SIG-M5 treated with dmso at 0.1 percent for 504 hours (cell line): ENCODE results near the gene RHBDL3.
"Not testable (repeated sequence)": the region's sequence is repeated elsewhere in the genome, so short reads cannot be mapped to it uniquely, and the experiment has no call there.

Experiments
- DNase-seq: peaks from one replicate; lab custom pipeline; 2025; ENCODE audit not compliant: unreplicated experiment; lab: John Stamatoyannopoulos, UW

The RHBDL3 gene

GRCh38 chr17:32289471-32290070 is 23.9 kb downstream of the RHBDL3 start:
- DNase-seq, result no peak

DNA sequence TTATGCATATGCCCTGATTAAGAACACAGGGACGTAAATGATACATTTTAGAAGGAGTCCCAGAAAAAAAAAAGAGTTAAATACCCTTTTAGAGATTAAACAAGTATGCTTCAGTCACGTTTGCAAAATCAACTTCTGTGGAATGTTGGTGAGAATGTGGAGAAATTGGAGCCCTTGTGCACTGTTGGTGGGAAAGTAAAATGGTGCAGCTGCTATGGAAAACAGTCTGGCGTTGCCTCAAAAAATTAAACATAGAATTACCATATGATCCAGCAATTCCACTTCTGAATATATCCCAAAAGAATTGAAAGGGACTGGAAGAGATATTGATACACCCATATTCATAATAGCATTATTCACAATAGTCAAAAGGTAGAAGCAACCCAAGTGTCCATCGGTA is 26.5 kb downstream of the RHBDL3 start:
- no peak for DNase-seq

DNA sequence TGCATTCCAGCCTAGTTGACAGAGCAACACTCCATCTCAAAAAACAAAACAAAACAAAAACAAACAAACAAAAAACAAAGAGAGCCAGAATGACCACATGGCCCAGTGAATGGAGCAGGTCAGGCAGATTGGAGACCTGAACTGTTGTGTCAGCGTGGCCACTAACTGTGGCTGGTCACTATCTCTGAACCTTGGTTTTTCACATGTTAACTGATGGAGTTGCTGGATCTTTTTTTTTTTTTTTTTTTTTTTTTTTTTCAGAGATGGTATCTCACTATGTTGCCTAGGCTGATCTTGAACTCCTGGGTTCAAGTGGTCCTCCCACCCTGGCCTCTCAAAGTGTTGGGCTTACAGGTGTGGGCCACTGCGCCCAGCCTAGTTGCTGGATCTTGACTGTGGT is 31.8 kb downstream of the RHBDL3 start:
- no peak for DNase-seq

- DNase-seq, result no peak
Observed at GRCh38 chr17:32297860-32298259, 32.2 kb downstream of the RHBDL3 start.

DNA sequence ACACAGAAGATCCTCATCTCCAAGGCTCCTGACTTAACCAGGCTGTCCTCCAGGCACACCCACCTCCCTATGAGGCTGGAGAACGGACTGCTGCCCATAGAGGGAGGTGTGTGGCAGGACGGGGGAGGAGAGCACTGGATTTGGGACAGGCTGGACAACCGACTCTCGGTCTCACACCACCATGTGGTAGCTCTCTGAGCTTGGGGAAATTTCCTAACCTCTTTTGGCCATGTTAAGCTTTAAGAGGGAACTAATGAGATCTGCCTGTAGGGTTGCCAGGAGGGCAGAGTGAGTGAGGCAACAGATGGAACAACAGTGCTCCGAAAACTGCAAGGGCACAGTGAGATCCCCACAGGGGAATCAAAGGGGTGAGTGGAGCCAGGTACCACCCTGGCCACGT is 32.7 kb downstream of the RHBDL3 start:
- DNase-seq, result peak; percentile 6

DNA sequence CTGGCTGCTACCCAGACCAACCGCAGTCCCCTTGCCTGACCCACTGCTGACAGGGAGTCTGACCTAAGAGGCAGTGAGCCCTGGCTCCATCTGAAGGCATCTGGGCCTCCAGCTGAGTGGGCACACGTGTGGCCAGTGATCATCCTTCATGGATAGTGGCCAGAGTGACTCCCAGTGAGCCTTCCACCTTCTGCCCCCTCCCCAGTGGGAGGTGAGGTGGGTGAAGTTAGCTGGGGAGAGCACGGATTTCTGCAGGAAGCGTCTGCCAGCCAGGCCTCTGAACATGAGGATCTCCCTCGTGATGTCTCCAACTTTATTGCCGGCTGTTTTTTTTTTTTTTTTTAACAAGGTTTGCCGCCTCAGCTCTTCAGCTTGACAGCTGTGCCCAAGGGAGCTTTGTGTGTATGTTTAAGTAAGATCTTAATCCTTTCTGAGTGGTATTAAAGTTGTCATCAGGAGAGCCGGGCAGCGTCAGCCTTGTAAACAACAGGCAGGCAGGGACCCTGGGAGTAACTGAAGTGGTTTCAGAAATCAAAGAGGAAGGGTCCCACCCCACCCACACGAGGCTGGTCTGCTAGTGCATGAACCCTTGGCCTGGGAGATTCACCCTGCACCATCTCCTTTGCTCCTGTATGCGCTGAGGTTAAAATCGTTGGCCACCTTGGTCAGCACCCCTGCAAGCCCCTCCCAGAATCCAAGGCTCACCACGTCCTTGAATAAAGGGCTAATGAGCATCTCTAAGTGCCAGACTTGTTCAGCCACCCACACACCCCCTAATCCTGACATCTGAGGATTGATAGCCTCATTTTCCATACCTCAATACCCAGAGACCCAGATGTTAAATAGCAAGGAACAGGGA is 33.3 kb downstream of the RHBDL3 start:
- no peak for DNase-seq

- no peak for DNase-seq
Observed at GRCh38 chr17:32299580-32300164, 34.0 kb downstream of the RHBDL3 start.

GRCh38 chr17:32302037-32302436 is 36.4 kb downstream of the RHBDL3 start:
- no peak for DNase-seq

GRCh38 chr17:32302860-32303649 is 37.4 kb downstream of the RHBDL3 start:
- DNase-seq, result no peak

DNA sequence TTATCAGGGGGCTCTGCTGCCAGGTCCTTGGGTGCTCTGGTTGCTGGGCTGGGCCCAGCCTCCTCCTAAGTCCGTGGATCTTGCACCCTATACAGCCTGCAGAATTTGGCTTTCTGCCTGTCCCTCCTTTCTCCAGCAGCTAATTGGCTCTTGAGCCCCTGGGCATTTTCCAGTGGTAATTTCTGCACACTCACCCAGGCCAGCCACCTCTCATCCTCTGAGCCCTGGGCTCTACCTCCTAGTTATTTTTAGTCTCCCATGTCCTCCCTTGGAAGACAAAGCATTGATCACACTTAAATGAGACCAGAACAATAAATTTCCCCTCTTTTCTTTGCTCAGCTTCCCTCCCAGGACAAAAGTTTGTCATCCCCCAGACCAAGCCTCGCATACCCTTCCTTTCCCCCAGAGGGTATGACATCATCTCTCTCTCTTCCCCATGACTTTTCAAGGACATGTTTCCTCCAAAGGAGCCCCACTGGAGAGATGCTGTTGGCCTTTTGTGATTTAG is 38.2 kb downstream of the RHBDL3 start:
- no peak for DNase-seq

DNA sequence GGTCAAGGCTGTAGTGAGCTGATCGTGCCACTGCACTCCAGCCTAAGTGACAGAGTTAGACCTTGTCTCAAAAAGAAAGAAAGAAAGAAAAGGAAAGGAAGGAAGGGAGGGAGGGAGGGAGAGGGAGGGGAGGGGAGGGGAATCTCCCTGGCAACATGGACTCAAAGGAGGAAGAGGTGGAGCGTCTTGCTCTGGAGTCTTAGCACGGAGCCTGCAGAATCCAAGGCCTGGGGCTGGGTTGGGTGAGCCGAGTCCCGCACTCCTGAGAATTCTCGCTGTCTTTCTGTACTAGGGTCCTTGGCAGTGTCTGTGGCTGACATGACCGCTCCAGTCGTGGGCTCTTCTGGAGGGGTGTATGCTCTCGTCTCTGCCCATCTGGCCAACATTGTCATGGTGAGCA is 39.4 kb downstream of the RHBDL3 start:
- no peak for DNase-seq

GRCh38 chr17:32307658-32308057 is 42.0 kb downstream of the RHBDL3 start:
- no peak for DNase-seq

- DNase-seq, result no peak
Observed at GRCh38 chr17:32311028-32311536, 45.5 kb downstream of the RHBDL3 start.

DNA sequence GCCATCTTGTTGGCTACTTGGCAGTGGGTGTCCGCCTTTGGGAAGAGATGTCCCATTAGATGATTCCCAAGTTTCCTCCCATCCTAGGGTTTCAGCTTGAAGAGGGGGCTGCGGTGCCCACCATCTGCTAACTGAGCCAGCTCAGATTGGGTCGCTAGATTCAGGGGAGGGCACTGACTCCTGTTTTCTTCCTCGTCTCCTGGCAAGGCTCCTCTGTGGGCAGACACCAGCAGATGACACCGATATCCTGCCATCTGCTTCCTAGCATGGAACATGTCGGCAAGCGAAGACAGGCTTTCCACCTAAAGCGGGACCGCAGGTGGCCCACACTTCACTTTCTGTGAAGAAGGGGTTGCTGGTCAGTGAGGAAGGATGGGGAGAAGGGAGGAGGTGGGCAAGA is 49.0 kb downstream of the RHBDL3 start:
- no peak for DNase-seq

- no peak for DNase-seq
Observed at GRCh38 chr17:32315171-32315570, 49.5 kb downstream of the RHBDL3 start.

- DNase-seq, result not testable (repeated sequence)
Observed at GRCh38 chr17:32316653-32317052, 51.0 kb downstream of the RHBDL3 start.

- DNase-seq, result no peak
Observed at GRCh38 chr17:32317353-32317752, 51.7 kb downstream of the RHBDL3 start.

DNA sequence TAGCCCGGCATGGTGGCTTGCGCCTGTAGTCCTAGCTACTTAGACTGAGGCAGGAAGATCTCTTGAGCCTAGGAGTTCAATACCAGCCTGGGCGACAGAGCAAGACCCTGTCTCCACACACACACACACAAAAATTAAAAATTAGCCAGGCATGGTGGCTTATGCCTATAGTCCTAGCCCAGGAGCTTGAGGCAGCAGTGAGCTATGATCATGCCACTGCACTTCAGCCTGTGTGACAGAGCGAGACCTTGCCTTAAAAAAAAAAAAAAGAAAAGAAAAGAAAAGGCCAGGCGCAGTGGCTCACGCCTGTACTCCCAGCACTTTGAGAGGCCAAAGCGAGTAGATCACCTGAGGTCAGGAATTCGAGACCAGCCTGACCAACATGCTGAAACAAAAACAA is 52.4 kb downstream of the RHBDL3 start:
- DNase-seq, result no peak

GRCh38 chr17:32319548-32319905 is 53.9 kb downstream of the RHBDL3 start:
- DNase-seq, result peak; percentile 55

GRCh38 chr17:32320080-32320479 is 54.4 kb downstream of the RHBDL3 start:
- DNase-seq, result not testable (repeated sequence)

DNA sequence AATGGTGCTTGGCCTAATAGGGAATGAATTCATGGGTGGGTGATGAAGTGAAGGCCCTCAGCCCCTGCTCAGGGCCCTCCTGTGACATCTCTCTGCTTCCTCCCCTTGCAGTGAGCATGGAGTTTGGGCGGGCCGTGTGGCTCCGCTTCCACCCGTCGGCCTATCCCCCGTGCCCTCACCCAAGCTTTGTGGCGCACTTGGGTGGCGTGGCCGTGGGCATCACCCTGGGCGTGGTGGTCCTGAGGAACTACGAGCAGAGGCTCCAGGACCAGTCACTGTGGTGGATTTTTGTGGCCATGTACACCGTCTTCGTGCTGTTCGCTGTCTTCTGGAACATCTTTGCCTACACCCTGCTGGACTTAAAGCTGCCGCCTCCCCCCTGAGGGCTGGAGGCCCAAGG is 55.2 kb downstream of the RHBDL3 start:
- no peak for DNase-seq
